Renal pelvis (tissue), 12 donors: ENCODE measurements around the gene CDR2. TPM values are rescaled to one million over a fixed set of nuclear protein-coding genes. Genes with fewer than 3 reads are reported as not detected.
"Not testable (repeated sequence)": the region's sequence is repeated elsewhere in the genome, so short reads cannot be mapped to it uniquely, and the experiment has no call there.

ENCODE experiments used
- DNase-seq: peaks from one replicate; pipeline ENCODE4 v3.0.0-alpha.2; 2013
- long read RNA-seq, 16 experiments: transcript quantifications; one replicate each; lab custom pipeline, GENCODE V29; 2026
- polyA plus RNA-seq, 3 donors: library from polyadenylated mRNA; unstranded; fragments of 120-200 nt; gene quantifications; one replicate each; pipeline ENCODE4 v1.2.1, GENCODE V29; 2013; ENCODE audit not compliant: insufficient read length in 3 of 3

Gene CDR2
- 10 to 100 TPM; 31.0 to 33.0 (median 31.2) TPM for polyA plus RNA-seq
- long read RNA-seq, donor 1, transcript CDR2-201 (5 exons, 2,702 nt): major isoform, 7 of 7 reads
- long read RNA-seq, donor 1, partial matches to known transcripts: 0 of 7 reads
- long read RNA-seq, donor 1, other reads (novel, unspliced or antisense): 0 of 7 reads
- long read RNA-seq, donor 2, transcript CDR2-201 (5 exons, 2,702 nt): major isoform, 8 of 9 reads
- long read RNA-seq, donor 2, partial matches to known transcripts: 0 of 9 reads
- long read RNA-seq, donor 2, other reads (novel, unspliced or antisense): 0 of 9 reads
- long read RNA-seq, donor 3, transcript CDR2-201 (5 exons, 2,702 nt): major isoform, 6 of 6 reads
- long read RNA-seq, donor 3, partial matches to known transcripts: 0 of 6 reads
- long read RNA-seq, donor 3, other reads (novel, unspliced or antisense): 0 of 6 reads
- long read RNA-seq, donor 4, transcript CDR2-201 (5 exons, 2,702 nt): major isoform, 7 of 7 reads
- long read RNA-seq, donor 4, partial matches to known transcripts: 0 of 7 reads
- long read RNA-seq, donor 4, other reads (novel, unspliced or antisense): 0 of 7 reads
- long read RNA-seq, donor 5, partial matches to known transcripts: 0 of 3 reads
- long read RNA-seq, donor 5, other reads (novel, unspliced or antisense): 0 of 3 reads
- long read RNA-seq, donor 6, partial matches to known transcripts: 0 of 4 reads
- long read RNA-seq, donor 6, other reads (novel, unspliced or antisense): 0 of 4 reads
- long read RNA-seq, donor 7, transcript CDR2-201 (5 exons, 2,702 nt): major isoform, 5 of 7 reads
- long read RNA-seq, donor 7, partial matches to known transcripts: 0 of 7 reads
- long read RNA-seq, donor 7, other reads (novel, unspliced or antisense): 0 of 7 reads
- long read RNA-seq, donor 8, partial matches to known transcripts: 0 of 4 reads
- long read RNA-seq, donor 8, other reads (novel, unspliced or antisense): 0 of 4 reads
- long read RNA-seq, donor 9, transcript CDR2-201 (5 exons, 2,702 nt): major isoform, 5 of 5 reads
- long read RNA-seq, donor 9, partial matches to known transcripts: 0 of 5 reads
- long read RNA-seq, donor 9, other reads (novel, unspliced or antisense): 0 of 5 reads
- long read RNA-seq, donor 10, partial matches to known transcripts: 0 of 5 reads
- long read RNA-seq, donor 10, other reads (novel, unspliced or antisense): 0 of 5 reads
- long read RNA-seq, donor 11, partial matches to known transcripts: 0 of 5 reads
- long read RNA-seq, donor 11, other reads (novel, unspliced or antisense): 0 of 5 reads
- long read RNA-seq, donor 12, transcript CDR2-201 (5 exons, 2,702 nt): major isoform, 6 of 30 reads
- long read RNA-seq, donor 12, partial matches to known transcripts: 22 of 30 reads
- long read RNA-seq, donor 12, other reads (novel, unspliced or antisense): 0 of 30 reads
- long read RNA-seq, donor 13, partial matches to known transcripts: 0 of 2 reads
- long read RNA-seq, donor 13, other reads (novel, unspliced or antisense): 0 of 2 reads
- long read RNA-seq, donor 14: 0 reads
- long read RNA-seq, donor 15: 0 reads
- long read RNA-seq, donor 16, transcript CDR2-201 (5 exons, 2,702 nt): major isoform, 10 of 10 reads
- long read RNA-seq, donor 16, partial matches to known transcripts: 0 of 10 reads
- long read RNA-seq, donor 16, other reads (novel, unspliced or antisense): 0 of 10 reads

- peak; percentile 96 for DNase-seq
These were observed at the start of gene CDR2 for GRCh38 chr16:22374311-22375116. Gene CDR2, minus strand, starts transcription at chr16:22374619. Its CDS starts 310 bp downstream, at chr16:22374309.

- DNase-seq: no peak
These were observed 49.3 kb upstream of the CDR2 start for GRCh38 chr16:22423716-22424115.

GRCh38 chr16:22421136-22421535 lies 46.7 kb upstream of the CDR2 start:
- DNase-seq: no peak

GRCh38 chr16:22420606-22421135 lies 46.3 kb upstream of the CDR2 start:
- DNase-seq: no peak

GRCh38 chr16:22419908-22420307 lies 45.5 kb upstream of the CDR2 start:
- no peak for DNase-seq

- DNase-seq: no peak
These were observed 44.4 kb upstream of the CDR2 start for GRCh38 chr16:22418826-22419225.

GRCh38 chr16:22417798-22418197 lies 43.4 kb upstream of the CDR2 start:
- DNase-seq: not testable (repeated sequence)

GRCh38 chr16:22417019-22417418 lies 42.6 kb upstream of the CDR2 start:
- no peak for DNase-seq

GRCh38 chr16:22413819-22414218 lies 39.4 kb upstream of the CDR2 start:
- no peak for DNase-seq

- no peak for DNase-seq
These were observed 33.1 kb upstream of the CDR2 start for GRCh38 chr16:22407486-22407885.

GRCh38 chr16:22402191-22402590 lies 27.8 kb upstream of the CDR2 start:
- no peak for DNase-seq

GRCh38 chr16:22400900-22401299 lies 26.5 kb upstream of the CDR2 start:
- no peak for DNase-seq

GRCh38 chr16:22397931-22398330 lies 23.5 kb upstream of the CDR2 start:
- no peak for DNase-seq

GRCh38 chr16:22397464-22397863 lies 23.0 kb upstream of the CDR2 start:
- DNase-seq: no peak

GRCh38 chr16:22395960-22396359 lies 21.5 kb upstream of the CDR2 start:
- DNase-seq: no peak

- no peak for DNase-seq
These were observed 19.7 kb upstream of the CDR2 start for GRCh38 chr16:22394121-22394520.

- DNase-seq: no peak
These were observed 13.8 kb upstream of the CDR2 start for GRCh38 chr16:22388101-22388644.

GRCh38 chr16:22386976-22387375 lies 12.6 kb upstream of the CDR2 start:
- peak; percentile 67 for DNase-seq

- DNase-seq: no peak
These were observed 10.8 kb upstream of the CDR2 start for GRCh38 chr16:22385196-22385595.

- no peak for DNase-seq
These were observed 9.4 kb upstream of the CDR2 start for GRCh38 chr16:22383827-22384226.
